Vagina (tissue), 2 donors: Measurements from ENCODE around the gene SCD5. TPM values are rescaled to one million over a fixed set of nuclear protein-coding genes. Genes with fewer than 3 reads are reported as not detected.

Source experiments
- DNase-seq, 2 donors: peaks; one replicate each; pipeline ENCODE4 v3.0.0-alpha.2; 2017; ENCODE audit errors: extremely low spot score in 2 of 2
- H3K27ac ChIP-seq: fragments of 200-600 bp; sonication (generic); one replicate; pipeline ENCODE4 v1.5.1; 2019
- H3K27me3 ChIP-seq: fragments of 200-600 bp; sonication (generic); one replicate; pipeline ENCODE4 v1.5.1; 2019
- H3K36me3 ChIP-seq, 2 donors: fragments of 200-600 bp; sonication (generic); one replicate each; pipeline ENCODE4 v1.5.1; 2017 to 2019
- H3K4me1 ChIP-seq: fragments of 200-600 bp; sonication (generic); one replicate; pipeline ENCODE4 v1.5.1; 2019
- H3K4me3 ChIP-seq, 2 donors: fragments of 200-600 bp; sonication (generic); 1 replicate in 1 of 2; 2 replicates in 1 of 2; pipeline ENCODE4 v1.5.1; 2016 to 2019
- H3K9me3 ChIP-seq: fragments of 200-600 bp; sonication (generic); one replicate; pipeline ENCODE4 v1.5.1; 2019
- CTCF ChIP-seq, 3 experiments: fragments of 450-650 bp in 2 of 3; fragments of 200-600 bp in 1 of 3; sonication (generic) in 1 of 3; IDR thresholded peaks; one replicate each; pipeline ENCODE4 v1.5.1; 2017 to 2019; ENCODE audit warnings: antibody characterized with exemption in 3 of 3, mild to moderate bottlenecking in 2 of 3, moderate library complexity in 2 of 3
- POLR2A ChIP-seq, 2 donors: fragments of 450-650 bp; IDR thresholded peaks; one replicate each; pipeline ENCODE4 v1.6.1; 2017; ENCODE audit warnings: antibody characterized with exemption in 2 of 2, mild to moderate bottlenecking in 2 of 2, moderate library complexity in 2 of 2
- POLR2AphosphoS5 ChIP-seq, 2 donors: sonication (generic); formaldehyde crosslinking; IDR thresholded peaks; one replicate each; pipeline ENCODE4 v1.9.0; 2017; ENCODE audit warnings: antibody characterized with exemption in 2 of 2, mild to moderate bottlenecking in 2 of 2, low read depth in 1 of 2; ENCODE audit not compliant: insufficient read depth in 1 of 2
- intact Hi-C: fragments of 100-400 bp; cut with DNase I; formaldehyde crosslinking; loops from one replicate; pipeline ENCODE4 v1.15.1; 2023
- total RNA-seq: library from RNA; depleted of rRNA; stranded (reverse); fragments of >200 nt; gene quantifications from one replicate; pipeline ENCODE4 v1.2.3, GENCODE V29; 2016

Gene SCD5
- total RNA-seq, 1 donor from 2014 or later = 16.9 TPM

GRCh38 chr4:82638479-82638878 lies 160.1 kb downstream of the SCD5 start:
- Histone ChIP-seq H3K4me3 (no peak overlapping the region), H3K27me3 (no peaks in the 10 kb centered on the region), H3K9me3 (no peaks in the 10 kb centered on the region), H3K4me1 (no peaks in the 10 kb centered on the region), H3K36me3 (no peaks in the 10 kb centered on the region), H3K27ac (no peak overlapping the region)
- intact Hi-C loops = no loop called here
- DNase-seq = no peak
- no peak for TF ChIP-seq CTCF (IDR thresholded peaks at IDR 0.05)
- TF ChIP-seq POLR2A (IDR thresholded peaks at IDR 0.05) = no peak
- TF ChIP-seq POLR2AphosphoS5 (IDR thresholded peaks at IDR 0.05; ENCODE audit: insufficient read depth in 1 of 2, low read depth in 1 of 2) = no peak

GRCh38 chr4:82630079-82630478 lies 168.5 kb downstream of the SCD5 start:
- intact Hi-C loops = no loop called here
- Histone ChIP-seq H3K4me3 (no peak overlapping the region), H3K27ac (no peak overlapping the region), H3K4me1 (no peaks in the 10 kb centered on the region), H3K27me3 (no peaks in the 10 kb centered on the region), H3K36me3 (no peaks in the 10 kb centered on the region), H3K9me3 (no peaks in the 10 kb centered on the region)
- no peak for DNase-seq
- TF ChIP-seq CTCF (IDR thresholded peaks at IDR 0.05) (no peak), POLR2A (IDR thresholded peaks at IDR 0.05) (no peak), POLR2AphosphoS5 (IDR thresholded peaks at IDR 0.05; ENCODE audit: insufficient read depth in 1 of 2, low read depth in 1 of 2) (no peak)

DNA sequence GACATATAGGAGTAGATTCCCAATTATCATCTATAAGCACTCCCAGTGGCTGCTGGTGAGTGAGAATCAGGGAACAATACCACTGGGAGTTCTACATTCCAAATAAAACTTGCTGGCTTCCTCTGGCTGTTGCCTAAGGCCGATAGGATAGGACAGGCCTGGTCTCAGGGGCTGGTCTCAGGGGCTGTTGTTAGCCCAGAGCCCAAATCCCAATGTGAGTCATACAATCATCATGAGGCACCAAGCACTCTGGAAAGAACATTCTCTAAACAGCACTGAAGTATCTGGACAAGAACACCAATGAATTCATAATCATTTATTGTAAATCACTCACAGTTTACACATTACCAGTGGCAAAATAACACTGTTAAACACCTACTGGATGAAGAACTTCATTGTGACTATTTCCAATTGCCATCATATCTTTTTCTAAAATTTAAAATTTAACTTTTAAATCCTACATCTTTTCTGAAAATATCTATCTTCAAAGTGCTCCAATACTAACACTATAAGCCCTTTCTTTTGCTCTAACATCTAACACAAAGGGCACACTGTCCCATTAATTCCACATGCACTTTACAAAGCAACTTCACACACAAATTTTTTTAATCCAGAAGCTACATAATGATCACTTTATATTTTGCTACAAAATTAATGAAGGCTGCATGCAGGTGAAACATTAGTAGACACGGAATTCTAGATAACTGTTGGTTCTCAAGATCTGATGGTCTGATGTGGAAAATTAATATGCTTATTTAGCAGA lies 169.2 kb downstream of the SCD5 start:
- H3K4me3 ChIP-seq = no peak overlapping the region
- no peak for DNase-seq
- no peaks in the 10 kb centered on the region for H3K27me3 ChIP-seq
- intact Hi-C loops = no loop called here
- H3K27ac ChIP-seq = no peak overlapping the region
- TF ChIP-seq POLR2A (IDR thresholded peaks at IDR 0.05) (no peak), CTCF (IDR thresholded peaks at IDR 0.05) (no peak), POLR2AphosphoS5 (IDR thresholded peaks at IDR 0.05; ENCODE audit: insufficient read depth in 1 of 2, low read depth in 1 of 2) (no peak)
- H3K4me1 ChIP-seq = no peaks in the 10 kb centered on the region
- H3K36me3 ChIP-seq = no peaks in the 10 kb centered on the region
- H3K9me3 ChIP-seq = no peaks in the 10 kb centered on the region

DNA sequence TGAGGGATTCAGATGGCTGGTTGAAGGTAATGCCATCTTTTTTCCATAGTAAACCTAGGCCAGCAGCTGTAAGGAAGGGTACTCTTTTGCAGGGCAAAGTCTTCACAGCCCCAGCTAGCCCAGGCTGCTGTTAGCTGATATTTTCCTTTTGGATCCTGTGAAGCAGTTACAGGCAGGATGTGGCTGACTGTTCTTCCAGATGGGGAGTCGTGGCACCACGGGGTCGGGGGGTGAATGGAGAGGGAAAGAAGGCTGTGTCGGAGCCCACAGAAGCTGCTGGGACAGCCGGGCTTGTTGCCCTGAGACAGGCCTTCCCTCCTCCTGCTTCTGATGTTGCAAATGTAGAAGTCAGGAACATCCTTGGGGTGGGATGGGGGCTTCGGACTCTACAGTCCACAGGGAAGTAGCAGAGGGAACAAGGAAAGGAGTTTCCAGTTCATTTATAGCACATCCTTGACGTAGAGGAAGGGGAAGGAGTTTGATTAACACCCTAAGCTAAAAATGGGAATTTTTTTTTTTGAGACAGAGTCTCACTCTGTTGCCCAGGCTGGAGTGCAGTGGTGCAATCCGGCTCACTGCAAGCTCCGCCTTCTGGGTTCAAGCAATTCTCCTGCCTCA lies 172.2 kb downstream of the SCD5 start:
- Histone ChIP-seq H3K9me3 (no peaks in the 10 kb centered on the region), H3K4me1 (no peaks in the 10 kb centered on the region), H3K4me3 (no peak overlapping the region), H3K27me3 (no peaks in the 10 kb centered on the region), H3K36me3 (no peaks in the 10 kb centered on the region), H3K27ac (no peak overlapping the region)
- no peak for TF ChIP-seq CTCF (IDR thresholded peaks at IDR 0.05)
- no peak for TF ChIP-seq POLR2AphosphoS5 (IDR thresholded peaks at IDR 0.05; ENCODE audit: insufficient read depth in 1 of 2, low read depth in 1 of 2)
- no peak for TF ChIP-seq POLR2A (IDR thresholded peaks at IDR 0.05)
- intact Hi-C loops = no loop called here
- DNase-seq = no peak

DNA sequence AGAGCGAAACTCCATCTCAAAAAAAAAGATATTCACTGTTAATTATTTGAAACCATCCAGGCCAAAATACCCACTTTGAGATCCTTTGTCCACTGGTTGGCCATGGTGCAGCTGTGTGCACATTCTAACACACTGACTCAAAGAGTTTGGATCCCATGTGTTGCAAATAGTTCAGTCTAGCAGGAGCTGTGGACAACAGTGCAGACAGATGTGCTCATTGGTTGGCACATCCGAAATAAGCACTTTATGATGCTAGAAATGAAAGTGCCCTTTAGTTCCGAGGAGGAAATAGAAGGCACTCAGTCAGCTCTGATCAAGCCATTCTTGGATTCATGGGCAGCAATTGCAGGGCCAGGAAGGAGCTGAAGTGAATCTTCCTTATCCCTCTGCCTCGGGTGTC lies 173.8 kb downstream of the SCD5 start:
- H3K4me3 ChIP-seq = no peak overlapping the region
- H3K27ac ChIP-seq = no peak overlapping the region
- no peaks in the 10 kb centered on the region for H3K9me3 ChIP-seq
- H3K27me3 ChIP-seq = no peaks in the 10 kb centered on the region
- no peak for DNase-seq
- H3K36me3 ChIP-seq = no peaks in the 10 kb centered on the region
- intact Hi-C loops = no loop called here
- TF ChIP-seq POLR2A (IDR thresholded peaks at IDR 0.05) = no peak
- TF ChIP-seq CTCF (IDR thresholded peaks at IDR 0.05) = no peak
- no peak for TF ChIP-seq POLR2AphosphoS5 (IDR thresholded peaks at IDR 0.05; ENCODE audit: insufficient read depth in 1 of 2, low read depth in 1 of 2)
- H3K4me1 ChIP-seq = no peaks in the 10 kb centered on the region
